ENCODE data around the gene LRRC25. TPM values are rescaled to one million over a fixed set of nuclear protein-coding genes. Genes with fewer than 3 reads are reported as not detected.
"Not testable (repeated sequence)": the region's sequence is repeated elsewhere in the genome, so short reads cannot be mapped to it uniquely, and the experiment has no call there.

LRRC25 gene
- total and polyA plus RNA-seq, 11 donors, result 0.83 to 33.0 (median 2.8) TPM

GRCh38 chr19:18364826-18365528 is 32.4 kb downstream of the LRRC25 start:
- intact Hi-C loops (cut with DNase I), result no loop called here
- DNase-seq (peak in 4 of 5 donors; percentile 70 to 85 (median 82)), ATAC-seq (peak; percentile 53 to 92 (median 72))
- H3K9me3 ChIP-seq, result no peaks in the 10 kb centered on the region
- 2 to 9% (median 7%) methylated on average over 12 to 15 of the region's 15 CpGs for WGBS, 4 donors
- peaks cover 0 to 35% (median 25%) of the 10 kb centered on the region in 9 donors for H3K36me3 ChIP-seq
- no peak for TF ChIP-seq POLR2A (IDR thresholded peaks at IDR 0.05)
- TF ChIP-seq CTCF (IDR thresholded peaks at IDR 0.05), result no peak
- peak overlapping the region in 3 of 12 donors; percentile 2 to 28 (median 19) for H3K4me3 ChIP-seq
- H3K27ac ChIP-seq, result peak overlapping the region; percentile 43 to 90 (median 78)
- H3K4me1 ChIP-seq, result peaks cover 0 to 33% (median 17%) of the 10 kb centered on the region in 12 donors
- H3K27me3 ChIP-seq, result no peaks in the 10 kb centered on the region

- WGBS, 4 donors, result 47 to 59% (median 52%) methylated on average over 11 of the region's 11 CpGs
- ATAC-seq (peak in 2 of 4 donors; percentile 10 to 11), DNase-seq (peak in 1 of 5 donors; percentile 33)
- H3K36me3 ChIP-seq, result peaks cover 0 to 42% (median 28%) of the 10 kb centered on the region in 9 donors
- peaks cover 0 to 33% (median 17%) of the 10 kb centered on the region in 12 donors for H3K4me1 ChIP-seq
- H3K4me3 ChIP-seq, result peak overlapping the region in 3 of 12 donors; percentile 2 to 28 (median 19)
- H3K27me3 ChIP-seq; intact Hi-C loops (cut with DNase I); H3K9me3 ChIP-seq: not testable (repeated sequence)
- H3K27ac ChIP-seq, result peak overlapping the region; percentile 43 to 90 (median 78)
Observed at GRCh38 chr19:18364277-18364825, 33.1 kb downstream of the LRRC25 start.

- ATAC-seq (no peak), DNase-seq (no peak)
- Histone ChIP-seq H3K36me3 (peaks cover 0 to 47% (median 34%) of the 10 kb centered on the region in 9 donors), H3K4me1 (peaks cover 0 to 33% (median 17%) of the 10 kb centered on the region in 12 donors), H3K9me3 (no peaks in the 10 kb centered on the region), H3K4me3 (no peak overlapping the region), H3K27me3 (no peaks in the 10 kb centered on the region), H3K27ac (peak overlapping the region in 4 of 12 donors; percentile 69 to 90 (median 84))
- TF ChIP-seq CTCF (IDR thresholded peaks at IDR 0.05), result no peak
- no peak for TF ChIP-seq POLR2A (IDR thresholded peaks at IDR 0.05)
- WGBS, 4 donors, result 74 to 85% (median 80%) methylated on average over 6 of the region's 6 CpGs
- intact Hi-C loops (cut with DNase I), result no loop called here
Observed at GRCh38 chr19:18363787-18364186, 33.6 kb downstream of the LRRC25 start.

DNA sequence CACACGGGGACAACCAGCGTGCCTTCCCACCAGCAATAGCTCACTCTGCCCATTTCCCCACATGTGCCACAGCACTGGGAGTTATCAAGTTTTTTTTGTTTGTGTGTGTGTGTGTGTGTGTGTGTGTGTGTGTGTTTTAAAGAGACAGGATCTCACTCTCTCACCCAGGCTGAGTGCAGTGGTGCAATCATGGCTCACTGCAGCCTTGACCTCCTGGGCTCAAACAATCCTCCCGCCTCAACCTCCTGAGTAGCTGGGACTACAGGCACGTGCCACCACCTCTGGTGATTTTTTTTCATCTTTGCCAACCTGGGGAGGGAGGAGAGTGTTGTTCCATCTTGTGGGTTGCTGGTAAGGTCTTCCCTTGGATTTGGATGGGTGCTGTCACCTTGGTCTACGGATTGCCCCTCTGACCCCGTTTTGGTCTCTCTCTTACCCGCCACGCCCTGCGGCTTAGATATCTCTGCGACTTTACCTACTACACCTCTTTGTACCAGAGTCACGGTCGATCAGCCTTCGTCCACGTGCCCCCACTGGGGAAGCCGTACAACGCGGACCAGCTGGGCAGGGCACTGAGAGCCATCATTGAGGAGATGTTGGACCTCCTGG is 34.4 kb downstream of the LRRC25 start:
- peaks cover 0 to 33% (median 17%) of the 10 kb centered on the region in 12 donors for H3K4me1 ChIP-seq
- DNase-seq, result no peak
- TF ChIP-seq POLR2A (IDR thresholded peaks at IDR 0.05) (no peak), CTCF (IDR thresholded peaks at IDR 0.05) (no peak)
- H3K36me3 ChIP-seq, result peaks cover 0 to 53% (median 41%) of the 10 kb centered on the region in 9 donors
- H3K4me3 ChIP-seq, result no peak overlapping the region
- H3K27me3 ChIP-seq, result no peaks in the 10 kb centered on the region
- intact Hi-C loops (cut with DNase I), result no loop called here
- WGBS, 4 donors, result 94 to 98% (median 95%) methylated on average over 17 of the region's 17 CpGs
- H3K9me3 ChIP-seq, result no peaks in the 10 kb centered on the region
- ATAC-seq, result no peak
- peak overlapping the region in 2 of 12 donors; percentile 88 to 90 for H3K27ac ChIP-seq

Data from heart left ventricle (tissue), 16 donors.